Stimulated activated CD8-positive, alpha-beta memory T cell treated with anti-CD3 and anti-CD28 coated beads, Interleukin-2, amount 100 ng/mL, for 1 hour (primary cell): ENCODE measurements around the gene TTC13.

ENCODE experiments used
- DNase-seq, 2 donors: peaks; one replicate each; pipeline ENCODE4 v3.0.0-alpha.2; 2020; ENCODE audit warnings: low read depth in 2 of 2

TTC13 gene

GRCh38 chr1:230906226-230906625 is 72.4 kb downstream of the TTC13 start:
- DNase-seq, result no peak

- DNase-seq, result no peak
Observed at GRCh38 chr1:230905733-230906132, 72.9 kb downstream of the TTC13 start.

GRCh38 chr1:230902349-230902923 is 76.2 kb downstream of the TTC13 start:
- no peak for DNase-seq

GRCh38 chr1:230901671-230902070 is 77.0 kb downstream of the TTC13 start:
- DNase-seq, result no peak

GRCh38 chr1:230900984-230901383 is 77.7 kb downstream of the TTC13 start:
- no peak for DNase-seq

- DNase-seq, result no peak
Observed at GRCh38 chr1:230899841-230900251, 78.8 kb downstream of the TTC13 start.

- DNase-seq, result no peak
Observed at GRCh38 chr1:230898748-230899147, 79.9 kb downstream of the TTC13 start.

GRCh38 chr1:230898144-230898543 is 80.5 kb downstream of the TTC13 start:
- DNase-seq, result no peak

GRCh38 chr1:230896779-230897178 is 81.9 kb downstream of the TTC13 start:
- DNase-seq, result no peak

GRCh38 chr1:230895452-230895851 is 83.2 kb downstream of the TTC13 start:
- DNase-seq, result no peak

- DNase-seq, result no peak
Observed at GRCh38 chr1:230894664-230895063, 84.0 kb downstream of the TTC13 start.

GRCh38 chr1:230894032-230894431 is 84.6 kb downstream of the TTC13 start:
- DNase-seq, result no peak

GRCh38 chr1:230892018-230892491 is 86.6 kb downstream of the TTC13 start:
- no peak for DNase-seq

GRCh38 chr1:230891413-230891812 is 87.2 kb downstream of the TTC13 start:
- no peak for DNase-seq

- no peak for DNase-seq
Observed at GRCh38 chr1:230884646-230885045, 94.0 kb downstream of the TTC13 start.

GRCh38 chr1:230883967-230884366 is 94.7 kb downstream of the TTC13 start:
- DNase-seq, result no peak

- no peak for DNase-seq
Observed at GRCh38 chr1:230879778-230880177, 98.9 kb downstream of the TTC13 start.

GRCh38 chr1:230878591-230878990 is 100.1 kb downstream of the TTC13 start:
- no peak for DNase-seq

GRCh38 chr1:230877924-230878590 is 100.6 kb downstream of the TTC13 start:
- DNase-seq, result no peak

- no peak for DNase-seq
Observed at GRCh38 chr1:230877146-230877923, 101.3 kb downstream of the TTC13 start.

- DNase-seq, result no peak
Observed at GRCh38 chr1:230876660-230877059, 102.0 kb downstream of the TTC13 start.

- no peak for DNase-seq
Observed at GRCh38 chr1:230875370-230875769, 103.3 kb downstream of the TTC13 start.

GRCh38 chr1:230870916-230871315 is 107.7 kb downstream of the TTC13 start:
- DNase-seq, result no peak
